ENCODE measurements around the gene PHACTR1.

Gene PHACTR1

GRCh38 chr6:13177664-13178063, 461.1 kb downstream of the PHACTR1 start:
- Histone ChIP-seq H3K79me1 (replicated peaks; ENCODE audit: low read length, poor library complexity, severe bottlenecking) (no peaks in the 10 kb centered on the region), H2BK5ac (ENCODE audit: low read depth, low read length, poor library complexity, severe bottlenecking) (no peak overlapping the region), H3K4me2 (ENCODE audit: low read length, poor library complexity, severe bottlenecking) (no peak overlapping the region), H4K91ac (ENCODE audit: low read length) (no peak overlapping the region), H2AFZ (ENCODE audit: low read depth, low read length) (no peak overlapping the region), H3K23ac (ENCODE audit: low read length in 2 of 2) (no peak overlapping the region), H3K14ac (ENCODE audit: low read length in 2 of 2) (no peak overlapping the region), H3K9ac (ENCODE audit: low read length) (no peak overlapping the region), H3K27me3 (ENCODE audit: control insufficient read depth in 1 of 2, insufficient read depth in 1 of 2, low read length in 2 of 2) (no peaks in the 10 kb centered on the region), H3K4me1 (ENCODE audit: control insufficient read depth, insufficient read depth, low read depth, low read length) (no peaks in the 10 kb centered on the region), H3K36me3 (ENCODE audit: control insufficient read depth in 1 of 2, insufficient read depth in 2 of 2, low read depth in 1 of 2, low read length in 2 of 2) (no peaks in the 10 kb centered on the region), H2BK15ac (ENCODE audit: low read depth, poor library complexity, severe bottlenecking) (no peak overlapping the region), H3K9me3 (ENCODE audit: control insufficient read depth, low read length) (no peaks in the 10 kb centered on the region), H3K4ac (ENCODE audit: low read depth in 1 of 2, low read length in 2 of 2) (no peak overlapping the region), H4K8ac (ENCODE audit: low read length) (no peak overlapping the region), H2BK12ac (ENCODE audit: low read length in 2 of 2) (no peak overlapping the region), H2BK120ac (ENCODE audit: low read depth, low read length) (no peak overlapping the region), H3K4me3 (ENCODE audit: insufficient read depth in 1 of 2, low read depth in 1 of 2, low read length in 2 of 2) (no peak overlapping the region), H3K27ac (ENCODE audit: low read length, poor library complexity, severe bottlenecking) (no peak overlapping the region), H2AK5ac (ENCODE audit: low read length, severe bottlenecking) (no peak overlapping the region), H3K18ac (ENCODE audit: low read depth in 1 of 2, low read length in 2 of 2) (no peak overlapping the region)
- no peak for DNase-seq
- WGBS: 83% methylated on average over 2 of the region's 2 CpGs

GRCh38 chr6:13178107-13178506, 461.5 kb downstream of the PHACTR1 start:
- 73% methylated on average over 4 of the region's 5 CpGs for WGBS
- Histone ChIP-seq H3K4me1 (ENCODE audit: control insufficient read depth, insufficient read depth, low read depth, low read length) (no peaks in the 10 kb centered on the region), H3K23ac (ENCODE audit: low read length in 2 of 2) (no peak overlapping the region), H2BK12ac (ENCODE audit: low read length in 2 of 2) (no peak overlapping the region), H2AFZ (ENCODE audit: low read depth, low read length) (no peak overlapping the region), H2BK120ac (ENCODE audit: low read depth, low read length) (no peak overlapping the region), H3K36me3 (ENCODE audit: control insufficient read depth in 1 of 2, insufficient read depth in 2 of 2, low read depth in 1 of 2, low read length in 2 of 2) (no peaks in the 10 kb centered on the region), H3K4ac (ENCODE audit: low read depth in 1 of 2, low read length in 2 of 2) (no peak overlapping the region), H2BK15ac (ENCODE audit: low read depth, poor library complexity, severe bottlenecking) (no peak overlapping the region), H3K27me3 (ENCODE audit: control insufficient read depth in 1 of 2, insufficient read depth in 1 of 2, low read length in 2 of 2) (no peaks in the 10 kb centered on the region), H4K8ac (ENCODE audit: low read length) (no peak overlapping the region), H3K14ac (ENCODE audit: low read length in 2 of 2) (no peak overlapping the region), H4K91ac (ENCODE audit: low read length) (no peak overlapping the region), H3K4me3 (ENCODE audit: insufficient read depth in 1 of 2, low read depth in 1 of 2, low read length in 2 of 2) (no peak overlapping the region), H3K18ac (ENCODE audit: low read depth in 1 of 2, low read length in 2 of 2) (no peak overlapping the region), H3K9ac (ENCODE audit: low read length) (no peak overlapping the region), H3K79me1 (replicated peaks; ENCODE audit: low read length, poor library complexity, severe bottlenecking) (no peaks in the 10 kb centered on the region), H2AK5ac (ENCODE audit: low read length, severe bottlenecking) (no peak overlapping the region), H3K9me3 (ENCODE audit: control insufficient read depth, low read length) (no peaks in the 10 kb centered on the region), H3K27ac (ENCODE audit: low read length, poor library complexity, severe bottlenecking) (no peak overlapping the region), H2BK5ac (ENCODE audit: low read depth, low read length, poor library complexity, severe bottlenecking) (no peak overlapping the region), H3K4me2 (ENCODE audit: low read length, poor library complexity, severe bottlenecking) (no peak overlapping the region)
- DNase-seq: no peak

- no peak overlapping the region for H2AFZ ChIP-seq (ENCODE audit: low read depth, low read length)
- H3K27me3 ChIP-seq (ENCODE audit: control insufficient read depth in 1 of 2, insufficient read depth in 1 of 2, low read length in 2 of 2): no peaks in the 10 kb centered on the region
- H3K4me3 ChIP-seq (ENCODE audit: insufficient read depth in 1 of 2, low read depth in 1 of 2, low read length in 2 of 2): no peak overlapping the region
- no peak overlapping the region for H2BK12ac ChIP-seq (ENCODE audit: low read length in 2 of 2)
- no peak overlapping the region for H3K18ac ChIP-seq (ENCODE audit: low read depth in 1 of 2, low read length in 2 of 2)
- H3K4ac ChIP-seq (ENCODE audit: low read depth in 1 of 2, low read length in 2 of 2): no peak overlapping the region
- no peak overlapping the region for H3K4me2 ChIP-seq (ENCODE audit: low read length, poor library complexity, severe bottlenecking)
- no peak overlapping the region for H3K9ac ChIP-seq (ENCODE audit: low read length)
- no peak for DNase-seq
- no peak overlapping the region for H2BK5ac ChIP-seq (ENCODE audit: low read depth, low read length, poor library complexity, severe bottlenecking)
- 92% methylated on average over 7 of the region's 7 CpGs for WGBS
- no peaks in the 10 kb centered on the region for H3K79me1 ChIP-seq (replicated peaks; ENCODE audit: low read length, poor library complexity, severe bottlenecking)
- H3K27ac ChIP-seq (ENCODE audit: low read length, poor library complexity, severe bottlenecking): no peak overlapping the region
- no peak overlapping the region for H2BK120ac ChIP-seq (ENCODE audit: low read depth, low read length)
- no peak overlapping the region for H3K23ac ChIP-seq (ENCODE audit: low read length in 2 of 2)
- no peak overlapping the region for H4K91ac ChIP-seq (ENCODE audit: low read length)
- H2BK15ac ChIP-seq (ENCODE audit: low read depth, poor library complexity, severe bottlenecking): no peak overlapping the region
- H2AK5ac ChIP-seq (ENCODE audit: low read length, severe bottlenecking): no peak overlapping the region
- no peaks in the 10 kb centered on the region for H3K4me1 ChIP-seq (ENCODE audit: control insufficient read depth, insufficient read depth, low read depth, low read length)
- H3K36me3 ChIP-seq (ENCODE audit: control insufficient read depth in 1 of 2, insufficient read depth in 2 of 2, low read depth in 1 of 2, low read length in 2 of 2): no peaks in the 10 kb centered on the region
- no peak overlapping the region for H3K14ac ChIP-seq (ENCODE audit: low read length in 2 of 2)
- no peak overlapping the region for H4K8ac ChIP-seq (ENCODE audit: low read length)
- H3K9me3 ChIP-seq (ENCODE audit: control insufficient read depth, low read length): no peaks in the 10 kb centered on the region
Measured at GRCh38 chr6:13180538-13180937, 464.0 kb downstream of the PHACTR1 start.

- no peak overlapping the region for H2BK15ac ChIP-seq (ENCODE audit: low read depth, poor library complexity, severe bottlenecking)
- H2BK12ac ChIP-seq (ENCODE audit: low read length in 2 of 2): no peak overlapping the region
- H2BK5ac ChIP-seq (ENCODE audit: low read depth, low read length, poor library complexity, severe bottlenecking): no peak overlapping the region
- no peaks in the 10 kb centered on the region for H3K27me3 ChIP-seq (ENCODE audit: control insufficient read depth in 1 of 2, insufficient read depth in 1 of 2, low read length in 2 of 2)
- no peak overlapping the region for H3K4me2 ChIP-seq (ENCODE audit: low read length, poor library complexity, severe bottlenecking)
- H3K9me3 ChIP-seq (ENCODE audit: control insufficient read depth, low read length): no peaks in the 10 kb centered on the region
- DNase-seq: no peak
- no peaks in the 10 kb centered on the region for H3K4me1 ChIP-seq (ENCODE audit: control insufficient read depth, insufficient read depth, low read depth, low read length)
- no peak overlapping the region for H3K4me3 ChIP-seq (ENCODE audit: insufficient read depth in 1 of 2, low read depth in 1 of 2, low read length in 2 of 2)
- H3K79me1 ChIP-seq (replicated peaks; ENCODE audit: low read length, poor library complexity, severe bottlenecking): no peaks in the 10 kb centered on the region
- no peak overlapping the region for H3K27ac ChIP-seq (ENCODE audit: low read length, poor library complexity, severe bottlenecking)
- H2AK5ac ChIP-seq (ENCODE audit: low read length, severe bottlenecking): no peak overlapping the region
- 83% methylated on average over 7 of the region's 8 CpGs for WGBS
- no peak overlapping the region for H3K4ac ChIP-seq (ENCODE audit: low read depth in 1 of 2, low read length in 2 of 2)
- no peak overlapping the region for H4K8ac ChIP-seq (ENCODE audit: low read length)
- H3K23ac ChIP-seq (ENCODE audit: low read length in 2 of 2): no peak overlapping the region
- H4K91ac ChIP-seq (ENCODE audit: low read length): no peak overlapping the region
- H3K9ac ChIP-seq (ENCODE audit: low read length): no peak overlapping the region
- no peak overlapping the region for H2AFZ ChIP-seq (ENCODE audit: low read depth, low read length)
- H3K36me3 ChIP-seq (ENCODE audit: control insufficient read depth in 1 of 2, insufficient read depth in 2 of 2, low read depth in 1 of 2, low read length in 2 of 2): no peaks in the 10 kb centered on the region
- H2BK120ac ChIP-seq (ENCODE audit: low read depth, low read length): no peak overlapping the region
- no peak overlapping the region for H3K18ac ChIP-seq (ENCODE audit: low read depth in 1 of 2, low read length in 2 of 2)
- H3K14ac ChIP-seq (ENCODE audit: low read length in 2 of 2): no peak overlapping the region
Measured at GRCh38 chr6:13181393-13181792, 464.8 kb downstream of the PHACTR1 start.

Data from mesenchymal stem cell (in vitro differentiated cells and primary cell).